GM12878 (cell line): Measurements from ENCODE around the gene ABHD14A. TPM values are rescaled to one million over a fixed set of nuclear protein-coding genes. Genes with fewer than 3 reads are reported as not detected.

Experiments used
- ATAC-seq: fragments of 200-7000 bp; cut with Tn5 transposase; 3 replicates; pipeline ENCODE4 v1.9.1; 2020; ENCODE audit warnings: mild to moderate bottlenecking, moderate library complexity
- BruUV-seq: library from RNA; stranded (reverse); fragments of 400-500 nt; replicated peaks from 2 replicates; lab custom pipeline; 2021; lab: Mats Ljungman, UMichigan
- CTCF ChIA-PET: fragments of 300-600 bp; sonication (Branson Sonifier 250); formaldehyde crosslinking; extraction: SDS; loops from one replicate; lab custom pipeline; 2021; ENCODE audit warnings: inconsistent platforms; lab: Yijun Ruan, JAX
- POLR2A ChIA-PET: fragments of 350-600 bp; formaldehyde crosslinking; extraction: SDS; loops from one replicate; lab custom pipeline; 2021; ENCODE audit warnings: inconsistent platforms; lab: Charles Lee
- RAD21 ChIA-PET: fragments of 300-600 bp; sonication (Branson Sonifier 250); formaldehyde crosslinking; loops from one replicate; lab custom pipeline; 2023; ENCODE audit warnings: antibody characterized with exemption; ENCODE audit not compliant: unreplicated experiment; lab: Charles Lee
- SMC1A ChIA-PET: fragments of 300-600 bp; sonication (Branson Sonifier 250); formaldehyde crosslinking; loops from one replicate; lab custom pipeline; 2023; ENCODE audit not compliant: unreplicated experiment, uncharacterized antibody; lab: Charles Lee
- DNase-seq: peaks from one replicate; pipeline ENCODE4 v3.0.0-alpha.2; 2011; ENCODE audit warnings: low read depth, low spot score
- FAIRE-seq: peaks from 3 replicates; lab custom pipeline; 2011; peaks lifted over from hg19 to GRCh38; lab: Jason Lieb, UNC
- H2AFZ ChIP-seq: 2 replicates; pipeline ENCODE4 v1.6.0; 2011; ENCODE audit warnings: low read depth, low read length, control low read depth; ENCODE audit not compliant: control insufficient read depth
- H3K27ac ChIP-seq: 2 replicates; pipeline ENCODE4 v1.5.1; 2011; ENCODE audit warnings: control low read depth; ENCODE audit not compliant: control insufficient read depth, insufficient read depth
- H3K27me3 ChIP-seq, 2 experiments: replicated peaks in 1 of 2; 2 replicates each; pipeline versions ENCODE4 v1.6.0 to v1.6.1; 2011; ENCODE audit warnings: low read length in 1 of 2; ENCODE audit not compliant: control insufficient read depth in 2 of 2, insufficient read depth in 2 of 2
- H3K36me3 ChIP-seq, 2 experiments: 2 replicates each; pipeline ENCODE4 v1.5.1; 2011; ENCODE audit warnings: low read length in 1 of 2; ENCODE audit not compliant: control insufficient read depth in 2 of 2, insufficient read depth in 2 of 2
- H3K4me1 ChIP-seq: 2 replicates; pipeline ENCODE4 v1.6.1; 2011; ENCODE audit warnings: mild to moderate bottlenecking, low read length, moderate library complexity, mixed read lengths; ENCODE audit not compliant: control insufficient read depth, insufficient read depth
- H3K4me2 ChIP-seq: 2 replicates; pipeline ENCODE4 v1.6.0; 2011; ENCODE audit warnings: control low read depth; ENCODE audit not compliant: control insufficient read depth, insufficient read depth
- H3K4me3 ChIP-seq: fragments of 200-600 bp; sonication (generic); 2 replicates; pipeline ENCODE4 v1.5.1; 2016
- H3K79me2 ChIP-seq: 2 replicates; pipeline ENCODE4 v1.6.0; 2011; ENCODE audit warnings: low read length; ENCODE audit not compliant: control insufficient read depth, insufficient read depth
- H3K9ac ChIP-seq: 2 replicates; pipeline ENCODE4 v1.8.0; 2011; ENCODE audit warnings: low read length, control low read depth, mixed read lengths; ENCODE audit not compliant: control insufficient read depth, insufficient read depth
- H3K9me3 ChIP-seq: replicated peaks from 3 replicates; pipeline ENCODE4 v1.5.1; 2011; ENCODE audit warnings: mild to moderate bottlenecking, low read length; ENCODE audit not compliant: control insufficient read depth, insufficient read depth
- H4K20me1 ChIP-seq: 2 replicates; pipeline ENCODE4 v1.6.0; 2011; ENCODE audit not compliant: control insufficient read depth, insufficient read depth
- ASH2L ChIP-seq: fragments of 300-600, 200-600 bp; sonication (generic); IDR thresholded peaks from 2 replicates; pipeline ENCODE4 v1.6.1; 2017; ENCODE audit warnings: low read depth, mild to moderate bottlenecking, borderline replicate concordance
- BHLHE40 ChIP-seq, 2 experiments: fragments of 450-650 bp in 1 of 2; IDR thresholded peaks; 2 replicates each; pipeline ENCODE4 v1.6.1; 2011 to 2017; ENCODE audit warnings: low read depth in 2 of 2, borderline replicate concordance in 1 of 2, improper control_type of control experiment in 1 of 2, low read length in 1 of 2, mild to moderate bottlenecking in 1 of 2
- CEBPB ChIP-seq, 2 experiments: fragments of 150-350 bp in 1 of 2; IDR thresholded peaks; 2 replicates each; pipeline ENCODE4 v1.6.1; 2012 to 2014; ENCODE audit warnings: low read depth in 2 of 2, low read length in 2 of 2, borderline replicate concordance in 1 of 2, inconsistent platforms in 1 of 2
- CREB1 ChIP-seq: IDR thresholded peaks from 2 replicates; pipeline ENCODE4 v1.6.1; 2012; ENCODE audit warnings: low read depth, mild to moderate bottlenecking, inconsistent platforms
- CREM ChIP-seq: IDR thresholded peaks from 2 replicates; pipeline ENCODE4 v1.6.1; 2014; ENCODE audit warnings: antibody characterized with exemption, low read depth
- EP300 ChIP-seq, 2 experiments: fragments of 150-350 bp in 1 of 2; IDR thresholded peaks; 2 replicates each; pipeline ENCODE4 v1.6.1; 2011 to 2012; ENCODE audit warnings: low read depth in 2 of 2, low read length in 2 of 2, borderline replicate concordance in 1 of 2, improper control_type of control experiment in 1 of 2, inconsistent platforms in 1 of 2; ENCODE audit not compliant: control insufficient read depth in 1 of 2
- KAT2A ChIP-seq: conservative IDR thresholded peaks from 2 replicates; pipeline ENCODE4 v1.6.1; 2011; ENCODE audit warnings: low read depth, low read length; ENCODE audit not compliant: control insufficient read depth
- MEF2A ChIP-seq: IDR thresholded peaks from 2 replicates; pipeline ENCODE4 v1.6.1; 2011; ENCODE audit warnings: low read depth, mild to moderate bottlenecking, low read length, moderate library complexity; ENCODE audit not compliant: insufficient read depth
- SIN3A ChIP-seq: IDR thresholded peaks from 2 replicates; pipeline ENCODE4 v1.6.1; 2012; ENCODE audit warnings: low read depth, low read length, improper control_type of control experiment
- STAT3 ChIP-seq: IDR thresholded peaks from 2 replicates; pipeline ENCODE4 v1.6.1; 2011; ENCODE audit warnings: low read depth, low read length, improper control_type of control experiment
- WGBS: methylation state at CpG from one replicate; pipeline ENCODE4 v1.1.6; 2016; ENCODE audit warnings: low lambda C conversion rate; ENCODE audit not compliant: insufficient replicate concordance, insufficient coverage; ENCODE audit errors: missing lambda C conversion rate; 5-methylcytosine and 5-hydroxymethylcytosine counted together
- in situ Hi-C: fragments of 300-500 bp; cut with MboI; formaldehyde crosslinking; loops from 9 replicates; pipeline ENCODE4 v1.14.3; 2018; ENCODE audit warnings: mixed read lengths
- intact Hi-C: fragments of 100-400 bp; cut with micrococcal nuclease; formaldehyde crosslinking; loops from one replicate; pipeline ENCODE4 v1.14.2; 2022; ENCODE audit not compliant: unreplicated experiment
- polyA plus RNA-seq, 11 experiments: library from polyadenylated mRNA; depleted of rRNA in 4 of 11; unstranded in 6 of 11; stranded (reverse) in 5 of 11; fragments of >200 nt; fragmentation: Nextera tagmentation in 4 of 11; fragmentation: Illumina TruSeq in 1 of 11; extraction: Ambion mirVana in 4 of 11; extraction: Trizol in 1 of 11; gene quantifications; 1 replicate in 1 of 11; 2 replicates in 10 of 11; pipeline versions ENCODE4 v1.2.1 to v1.2.3, GENCODE V29; 2011 to 2016; ENCODE audit warnings: inconsistent platforms in 2 of 11, missing spikeins in 2 of 11, low read depth in 1 of 11
- total RNA-seq, 4 experiments: library from RNA; depleted of rRNA in 3 of 4; stranded (reverse); fragments of >200 nt in 3 of 4; fragmentation: Illumina TruSeq in 1 of 4; extraction: Trizol in 1 of 4; gene quantifications; 2 replicates each; pipeline versions ENCODE4 v1.2.1 to v1.2.3, GENCODE V29; 2013 to 2021
- TF ChIP-seq, protein P1 (sequence below): fragments of 450-650 bp; IDR thresholded peaks from 2 replicates; pipeline ENCODE4 v1.6.1; 2017; ENCODE audit warnings: mild to moderate bottlenecking
- TF ChIP-seq, protein P2 (sequence below): fragments of 450-650 bp; IDR thresholded peaks from 2 replicates; pipeline ENCODE4 v1.6.1; 2016; ENCODE audit warnings: mild to moderate bottlenecking

Gene ABHD14A
- total and polyA plus RNA-seq, 10 of the 15 experiments (the other 5 are each of a cell fraction or from before 2014, with no cell fraction given): 1.2 to 27.0 (median 7.9) TPM

DNA sequence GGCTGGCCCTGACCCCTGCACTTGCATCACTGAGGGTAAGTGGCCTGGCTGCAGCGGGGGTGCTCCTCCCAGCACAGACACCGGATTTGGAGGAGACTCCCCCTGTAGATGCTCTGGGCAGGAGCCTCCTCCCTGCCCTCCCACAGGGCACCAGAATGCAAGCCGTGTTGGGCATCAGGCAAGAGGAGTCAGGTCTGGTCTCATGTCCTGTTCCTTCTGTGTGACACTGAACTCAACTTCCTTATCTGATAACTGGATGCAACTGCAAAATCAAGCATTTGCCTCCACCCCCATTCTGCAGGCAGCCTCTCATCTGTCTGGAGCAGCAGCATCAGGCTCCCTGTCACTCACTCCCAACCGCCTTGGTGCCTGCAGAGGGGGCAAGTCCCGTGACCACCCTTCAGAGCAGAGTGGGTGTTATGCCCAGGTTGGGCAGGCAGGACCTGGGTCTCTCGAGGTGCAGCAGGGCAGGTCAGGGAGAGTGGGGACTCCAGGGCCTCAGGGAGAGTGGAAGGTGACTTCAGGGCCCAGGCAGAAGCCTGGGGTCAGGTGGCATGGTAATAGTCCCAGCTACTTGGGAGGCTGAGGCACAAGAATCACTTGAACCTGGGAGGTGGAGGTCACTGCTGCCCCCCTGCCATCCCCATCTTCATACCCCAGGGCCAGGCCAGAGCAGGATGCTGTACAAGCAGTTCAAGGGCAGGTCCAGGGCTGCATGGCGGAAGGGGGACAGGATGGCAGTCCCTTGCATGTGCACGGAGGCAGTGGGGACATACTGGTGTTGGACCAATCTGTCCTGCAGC is 31.4 kb downstream of the ABHD14A start:
- TF ChIP-seq MEF2A: no peak
- no peak for TF ChIP-seq CREB1
- no peak for TF ChIP-seq SIN3A
- TF ChIP-seq CREM: no peak
- TF ChIP-seq, protein P1, sequence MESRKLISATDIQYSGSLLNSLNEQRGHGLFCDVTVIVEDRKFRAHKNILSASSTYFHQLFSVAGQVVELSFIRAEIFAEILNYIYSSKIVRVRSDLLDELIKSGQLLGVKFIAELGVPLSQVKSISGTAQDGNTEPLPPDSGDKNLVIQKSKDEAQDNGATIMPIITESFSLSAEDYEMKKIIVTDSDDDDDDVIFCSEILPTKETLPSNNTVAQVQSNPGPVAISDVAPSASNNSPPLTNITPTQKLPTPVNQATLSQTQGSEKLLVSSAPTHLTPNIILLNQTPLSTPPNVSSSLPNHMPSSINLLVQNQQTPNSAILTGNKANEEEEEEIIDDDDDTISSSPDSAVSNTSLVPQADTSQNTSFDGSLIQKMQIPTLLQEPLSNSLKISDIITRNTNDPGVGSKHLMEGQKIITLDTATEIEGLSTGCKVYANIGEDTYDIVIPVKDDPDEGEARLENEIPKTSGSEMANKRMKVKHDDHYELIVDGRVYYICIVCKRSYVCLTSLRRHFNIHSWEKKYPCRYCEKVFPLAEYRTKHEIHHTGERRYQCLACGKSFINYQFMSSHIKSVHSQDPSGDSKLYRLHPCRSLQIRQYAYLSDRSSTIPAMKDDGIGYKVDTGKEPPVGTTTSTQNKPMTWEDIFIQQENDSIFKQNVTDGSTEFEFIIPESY: no peak
- TF ChIP-seq BHLHE40 (IDR thresholded peaks at IDR 0.05; ENCODE audit: borderline replicate concordance in 1 of 2, low read depth in 2 of 2, low read length in 1 of 2): 0 out of 4 replicates have a peak, but pooled peaks of 1 of the 2 experiments have one; percentile 34
- no peak for TF ChIP-seq CEBPB (IDR thresholded peaks at IDR 0.05; ENCODE audit: borderline replicate concordance in 1 of 2, low read depth in 2 of 2, low read length in 2 of 2)
- no peak for TF ChIP-seq ASH2L
- TF ChIP-seq KAT2A: no peak
- TF ChIP-seq, protein P2, sequence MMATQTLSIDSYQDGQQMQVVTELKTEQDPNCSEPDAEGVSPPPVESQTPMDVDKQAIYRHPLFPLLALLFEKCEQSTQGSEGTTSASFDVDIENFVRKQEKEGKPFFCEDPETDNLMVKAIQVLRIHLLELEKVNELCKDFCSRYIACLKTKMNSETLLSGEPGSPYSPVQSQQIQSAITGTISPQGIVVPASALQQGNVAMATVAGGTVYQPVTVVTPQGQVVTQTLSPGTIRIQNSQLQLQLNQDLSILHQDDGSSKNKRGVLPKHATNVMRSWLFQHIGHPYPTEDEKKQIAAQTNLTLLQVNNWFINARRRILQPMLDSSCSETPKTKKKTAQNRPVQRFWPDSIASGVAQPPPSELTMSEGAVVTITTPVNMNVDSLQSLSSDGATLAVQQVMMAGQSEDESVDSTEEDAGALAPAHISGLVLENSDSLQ: peak; percentile 52; the same call in 1 of the 2 replicates
- no peak for TF ChIP-seq STAT3
- TF ChIP-seq EP300 (IDR thresholded peaks at IDR 0.05; ENCODE audit: borderline replicate concordance in 1 of 2, control insufficient read depth in 1 of 2, low read depth in 2 of 2, low read length in 2 of 2): no peak
- in situ Hi-C loops: no loop called here
- H3K4me3 ChIP-seq: no peak overlapping the region
- H3K4me2 ChIP-seq: peak overlapping the region; percentile 33; the same call in 1 of the 2 replicates
- no peaks in the 10 kb centered on the region for H3K9me3 ChIP-seq
- H2AFZ ChIP-seq: peak overlapping the region; percentile 29
- H3K27me3 ChIP-seq: no peaks in the 10 kb centered on the region; a peak in 1 of 4 replicates
- H3K9ac ChIP-seq: no peak overlapping the region
- ChIA-PET SMC1A (interaction anchor here (1.0 to 7.7 kb wide), 9 partner anchors 10 to 138 kb away, joined by 3 to 179 read pairs (median 6); partner anchors contain the start of gene DUSP7), RAD21 (interaction anchor here (1.0 to 8.5 kb wide), 8 partner anchors 15 to 138 kb away, joined by 3 to 165 read pairs (median 50); partner anchors contain the start of genes DUSP7, PARP3 and RRP9), POLR2A (interaction anchor here (0.5 to 1.8 kb wide), 5 partner anchors 9 to 50 kb away, joined by 4 to 6 read pairs (median 4); partner anchors contain the start of gene DUSP7), CTCF (interaction anchor here (0.8 to 10.6 kb wide), 11 partner anchors 9 to 147 kb away, joined by 3 to 334 read pairs (median 17); partner anchors contain the start of genes ACY1 and DUSP7)
- H3K4me1 ChIP-seq: peaks cover 12% of the 10 kb centered on the region
- WGBS: 33% methylated on average over 8 of the region's 8 CpGs
- BruUV-seq: no TSS peak
- no peak for ATAC-seq
- H3K79me2 ChIP-seq: no peaks in the 10 kb centered on the region
- DNase-seq: no peak
- H4K20me1 ChIP-seq: no peaks in the 10 kb centered on the region
- no peaks in the 10 kb centered on the region for H3K36me3 ChIP-seq
- FAIRE-seq: no peak
- intact Hi-C loops: no loop called here
- H3K27ac ChIP-seq: no peak overlapping the region
